K562 (cell line): Measurements from ENCODE around the gene ZNF772. TPM values are rescaled to one million over a fixed set of nuclear protein-coding genes. Genes with fewer than 3 reads are reported as not detected.

Source experiments
- LARP7 ChIP-seq: fragments of 450-650 bp; IDR thresholded peaks from 2 replicates; pipeline ENCODE4 v1.6.1; 2016
- NCOR1 ChIP-seq: fragments of 450-650 bp; IDR thresholded peaks from 2 replicates; pipeline ENCODE4 v1.6.1; 2016; ENCODE audit warnings: mild to moderate bottlenecking, moderate library complexity
- SREBF2 ChIP-seq: sonication (generic); formaldehyde crosslinking; IDR thresholded peaks from 2 replicates; pipeline ENCODE4 v1.4.0; 2020; ENCODE audit warnings: mild to moderate bottlenecking, missing genetic modification reagents
- ZNF766 ChIP-seq: fragments of 200-800 bp; sonication (Bioruptor generic); conservative IDR thresholded peaks from 2 replicates; pipeline ENCODE4 v1.6.1; 2016; ENCODE audit warnings: missing genetic modification characterization, missing compliant biosample characterization
- polyA plus RNA-seq, 8 experiments: library from polyadenylated mRNA; depleted of rRNA in 4 of 8; stranded (reverse) in 5 of 8; unstranded in 3 of 8; fragments of >200 nt; fragmentation: Nextera tagmentation in 2 of 8; fragmentation: Illumina TruSeq in 1 of 8; extraction: Ambion mirVana in 2 of 8; extraction: Trizol in 1 of 8; gene quantifications; 2 replicates each; pipeline versions ENCODE4 v1.2.1 to v1.2.3, GENCODE V29; 2011 to 2014; ENCODE audit warnings: inconsistent platforms in 1 of 8, missing spikeins in 1 of 8
- total RNA-seq, 7 experiments: library from RNA; depleted of rRNA in 6 of 7; stranded (reverse); fragments of >200 nt in 6 of 7; fragmentation: Illumina TruSeq in 2 of 7; extraction: Trizol in 2 of 7; gene quantifications; 2 replicates each; pipeline versions ENCODE4 v1.2.1 to v1.2.3, GENCODE V29; 2011 to 2021; ENCODE audit warnings: low replicate concordance in 1 of 7
- TF ChIP-seq, protein P1 (sequence below): sonication (generic); formaldehyde crosslinking; IDR thresholded peaks from 2 replicates; pipeline ENCODE4 v1.8.1; 2023; ENCODE audit warnings: missing genetic modification reagents, mild to moderate bottlenecking, borderline replicate concordance
- TF ChIP-seq, protein P2 (sequence below): fragments of 450-650 bp; formaldehyde crosslinking; IDR thresholded peaks from 2 replicates; pipeline ENCODE4 v1.4.0; 2020; ENCODE audit warnings: mild to moderate bottlenecking
- TF ChIP-seq, protein P3 (sequence below), 2 experiments: fragments of 450-650 bp in 1 of 2; sonication (generic) in 1 of 2; formaldehyde crosslinking in 1 of 2; IDR thresholded peaks; 2 replicates each; pipeline versions ENCODE4 v1.7.1 to v1.9.0; 2016 to 2022; ENCODE audit warnings: inconsistent platforms in 1 of 2, mild to moderate bottlenecking in 1 of 2, missing genetic modification reagents in 1 of 2
- TF ChIP-seq, protein P4 (sequence below): sonication (generic); formaldehyde crosslinking; IDR thresholded peaks from 2 replicates; pipeline ENCODE4 v1.9.0; 2022; ENCODE audit warnings: mild to moderate bottlenecking, missing genetic modification reagents

ZNF772 gene
- total and polyA plus RNA-seq, 9 of the 15 experiments (the other 6 are each of a cell fraction or from before 2014, with no cell fraction given): 0.13 to 1.9 (median 1.1) TPM

DNA sequence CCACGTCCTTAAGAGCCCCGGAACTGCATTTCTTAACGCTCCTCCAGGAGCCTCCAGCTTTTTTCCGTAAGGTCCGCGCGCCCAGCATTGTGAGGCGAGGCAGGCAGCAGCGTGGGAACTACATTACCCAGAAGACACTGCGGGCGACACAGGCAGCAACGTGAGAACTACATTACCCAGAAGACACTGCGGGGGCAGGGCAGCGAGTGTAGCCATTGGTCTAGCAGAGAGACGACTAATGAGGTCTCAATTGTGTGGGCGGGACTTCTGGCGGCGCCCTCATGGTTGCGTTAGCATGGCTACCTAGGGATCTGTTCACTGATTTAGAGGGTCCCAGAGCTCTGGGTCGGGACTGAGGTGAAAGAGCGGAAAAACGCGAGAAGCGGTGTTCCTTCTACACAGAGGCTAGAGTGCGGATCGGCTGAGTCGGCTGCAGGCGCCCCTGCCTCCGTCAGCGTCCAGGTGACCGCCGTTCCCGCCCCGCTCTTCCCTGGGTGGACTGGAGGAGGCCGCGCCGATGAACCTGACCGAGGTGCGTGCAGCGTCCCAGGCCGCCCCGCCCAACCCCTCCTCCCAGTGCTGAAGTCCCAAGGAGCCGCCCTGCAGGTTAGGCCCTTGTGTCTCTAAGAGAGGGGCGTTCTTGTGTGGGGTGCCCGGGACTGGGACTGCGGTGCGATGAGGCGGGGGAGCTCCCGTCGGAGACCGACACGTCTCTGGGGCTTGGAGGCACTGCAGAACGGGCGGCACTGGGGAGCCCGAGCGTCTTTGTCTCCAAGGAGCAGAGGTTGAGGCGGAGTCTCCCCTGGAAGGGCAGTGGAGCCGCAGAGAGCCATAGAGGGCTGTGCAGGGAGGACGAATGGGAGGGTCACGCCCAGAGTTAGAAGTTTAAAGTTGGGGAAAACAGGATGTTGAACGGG, 42.0 kb downstream of the ZNF772 start, which contains the start of gene ZNF749 (continued):
- TF ChIP-seq, protein P1, sequence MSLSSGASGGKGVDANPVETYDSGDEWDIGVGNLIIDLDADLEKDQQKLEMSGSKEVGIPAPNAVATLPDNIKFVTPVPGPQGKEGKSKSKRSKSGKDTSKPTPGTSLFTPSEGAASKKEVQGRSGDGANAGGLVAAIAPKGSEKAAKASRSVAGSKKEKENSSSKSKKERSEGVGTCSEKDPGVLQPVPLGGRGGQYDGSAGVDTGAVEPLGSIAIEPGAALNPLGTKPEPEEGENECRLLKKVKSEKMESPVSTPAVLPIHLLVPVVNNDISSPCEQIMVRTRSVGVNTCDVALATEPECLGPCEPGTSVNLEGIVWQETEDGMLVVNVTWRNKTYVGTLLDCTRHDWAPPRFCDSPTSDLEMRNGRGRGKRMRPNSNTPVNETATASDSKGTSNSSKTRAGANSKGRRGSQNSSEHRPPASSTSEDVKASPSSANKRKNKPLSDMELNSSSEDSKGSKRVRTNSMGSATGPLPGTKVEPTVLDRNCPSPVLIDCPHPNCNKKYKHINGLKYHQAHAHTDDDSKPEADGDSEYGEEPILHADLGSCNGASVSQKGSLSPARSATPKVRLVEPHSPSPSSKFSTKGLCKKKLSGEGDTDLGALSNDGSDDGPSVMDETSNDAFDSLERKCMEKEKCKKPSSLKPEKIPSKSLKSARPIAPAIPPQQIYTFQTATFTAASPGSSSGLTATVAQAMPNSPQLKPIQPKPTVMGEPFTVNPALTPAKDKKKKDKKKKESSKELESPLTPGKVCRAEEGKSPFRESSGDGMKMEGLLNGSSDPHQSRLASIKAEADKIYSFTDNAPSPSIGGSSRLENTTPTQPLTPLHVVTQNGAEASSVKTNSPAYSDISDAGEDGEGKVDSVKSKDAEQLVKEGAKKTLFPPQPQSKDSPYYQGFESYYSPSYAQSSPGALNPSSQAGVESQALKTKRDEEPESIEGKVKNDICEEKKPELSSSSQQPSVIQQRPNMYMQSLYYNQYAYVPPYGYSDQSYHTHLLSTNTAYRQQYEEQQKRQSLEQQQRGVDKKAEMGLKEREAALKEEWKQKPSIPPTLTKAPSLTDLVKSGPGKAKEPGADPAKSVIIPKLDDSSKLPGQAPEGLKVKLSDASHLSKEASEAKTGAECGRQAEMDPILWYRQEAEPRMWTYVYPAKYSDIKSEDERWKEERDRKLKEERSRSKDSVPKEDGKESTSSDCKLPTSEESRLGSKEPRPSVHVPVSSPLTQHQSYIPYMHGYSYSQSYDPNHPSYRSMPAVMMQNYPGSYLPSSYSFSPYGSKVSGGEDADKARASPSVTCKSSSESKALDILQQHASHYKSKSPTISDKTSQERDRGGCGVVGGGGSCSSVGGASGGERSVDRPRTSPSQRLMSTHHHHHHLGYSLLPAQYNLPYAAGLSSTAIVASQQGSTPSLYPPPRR (CRISPR knock-in tag): no peak
- TF ChIP-seq LARP7 (no peak), SREBF2 (CRISPR knock-in tag) (no peak), ZNF766 (CRISPR knock-in tag) (peak; percentile 87), NCOR1 (no peak)
- TF ChIP-seq, protein P2, sequence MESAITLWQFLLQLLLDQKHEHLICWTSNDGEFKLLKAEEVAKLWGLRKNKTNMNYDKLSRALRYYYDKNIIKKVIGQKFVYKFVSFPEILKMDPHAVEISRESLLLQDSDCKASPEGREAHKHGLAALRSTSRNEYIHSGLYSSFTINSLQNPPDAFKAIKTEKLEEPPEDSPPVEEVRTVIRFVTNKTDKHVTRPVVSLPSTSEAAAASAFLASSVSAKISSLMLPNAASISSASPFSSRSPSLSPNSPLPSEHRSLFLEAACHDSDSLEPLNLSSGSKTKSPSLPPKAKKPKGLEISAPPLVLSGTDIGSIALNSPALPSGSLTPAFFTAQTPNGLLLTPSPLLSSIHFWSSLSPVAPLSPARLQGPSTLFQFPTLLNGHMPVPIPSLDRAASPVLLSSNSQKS: no peak
- TF ChIP-seq, protein P3, sequence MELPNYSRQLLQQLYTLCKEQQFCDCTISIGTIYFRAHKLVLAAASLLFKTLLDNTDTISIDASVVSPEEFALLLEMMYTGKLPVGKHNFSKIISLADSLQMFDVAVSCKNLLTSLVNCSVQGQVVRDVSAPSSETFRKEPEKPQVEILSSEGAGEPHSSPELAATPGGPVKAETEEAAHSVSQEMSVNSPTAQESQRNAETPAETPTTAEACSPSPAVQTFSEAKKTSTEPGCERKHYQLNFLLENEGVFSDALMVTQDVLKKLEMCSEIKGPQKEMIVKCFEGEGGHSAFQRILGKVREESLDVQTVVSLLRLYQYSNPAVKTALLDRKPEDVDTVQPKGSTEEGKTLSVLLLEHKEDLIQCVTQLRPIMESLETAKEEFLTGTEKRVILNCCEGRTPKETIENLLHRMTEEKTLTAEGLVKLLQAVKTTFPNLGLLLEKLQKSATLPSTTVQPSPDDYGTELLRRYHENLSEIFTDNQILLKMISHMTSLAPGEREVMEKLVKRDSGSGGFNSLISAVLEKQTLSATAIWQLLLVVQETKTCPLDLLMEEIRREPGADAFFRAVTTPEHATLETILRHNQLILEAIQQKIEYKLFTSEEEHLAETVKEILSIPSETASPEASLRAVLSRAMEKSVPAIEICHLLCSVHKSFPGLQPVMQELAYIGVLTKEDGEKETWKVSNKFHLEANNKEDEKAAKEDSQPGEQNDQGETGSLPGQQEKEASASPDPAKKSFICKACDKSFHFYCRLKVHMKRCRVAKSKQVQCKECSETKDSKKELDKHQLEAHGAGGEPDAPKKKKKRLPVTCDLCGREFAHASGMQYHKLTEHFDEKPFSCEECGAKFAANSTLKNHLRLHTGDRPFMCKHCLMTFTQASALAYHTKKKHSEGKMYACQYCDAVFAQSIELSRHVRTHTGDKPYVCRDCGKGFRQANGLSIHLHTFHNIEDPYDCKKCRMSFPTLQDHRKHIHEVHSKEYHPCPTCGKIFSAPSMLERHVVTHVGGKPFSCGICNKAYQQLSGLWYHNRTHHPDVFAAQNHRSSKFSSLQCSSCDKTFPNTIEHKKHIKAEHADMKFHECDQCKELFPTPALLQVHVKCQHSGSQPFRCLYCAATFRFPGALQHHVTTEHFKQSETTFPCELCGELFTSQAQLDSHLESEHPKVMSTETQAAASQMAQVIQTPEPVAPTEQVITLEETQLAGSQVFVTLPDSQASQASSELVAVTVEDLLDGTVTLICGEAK (IDR thresholded peaks at IDR 0.05): peak; percentile 79
- TF ChIP-seq, protein P3 (CRISPR knock-in tag; IDR thresholded peaks at IDR 0.05): no peak
- TF ChIP-seq, protein P4, sequence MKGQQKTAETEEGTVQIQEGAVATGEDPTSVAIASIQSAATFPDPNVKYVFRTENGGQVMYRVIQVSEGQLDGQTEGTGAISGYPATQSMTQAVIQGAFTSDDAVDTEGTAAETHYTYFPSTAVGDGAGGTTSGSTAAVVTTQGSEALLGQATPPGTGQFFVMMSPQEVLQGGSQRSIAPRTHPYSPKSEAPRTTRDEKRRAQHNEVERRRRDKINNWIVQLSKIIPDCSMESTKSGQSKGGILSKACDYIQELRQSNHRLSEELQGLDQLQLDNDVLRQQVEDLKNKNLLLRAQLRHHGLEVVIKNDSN (CRISPR knock-in tag): no peak
